D341Med (cell line): Measurements from ENCODE around the gene PSORS1C1.
"Not testable (repeated sequence)": the region's sequence is repeated elsewhere in the genome, so short reads cannot be mapped to it uniquely, and the experiment has no call there.

Experiments
- DNase-seq: peaks from one replicate; pipeline ENCODE4 v3.0.0; 2012; ENCODE audit warnings: low spot score

Gene PSORS1C1

GRCh38 chr6:31114541-31114878, at the start of gene PSORS1C1:
Gene PSORS1C1, plus strand, starts transcription at chr6:31114800. Its CDS starts 14,833 bp downstream, at chr6:31129633.
- DNase-seq, result no peak

- DNase-seq, result no peak
Measured at GRCh38 chr6:31065556-31065955, 49.0 kb upstream of the PSORS1C1 start.

GRCh38 chr6:31067028-31067427, 47.6 kb upstream of the PSORS1C1 start:
- not testable (repeated sequence) for DNase-seq

- not testable (repeated sequence) for DNase-seq
Measured at GRCh38 chr6:31067891-31068668, 46.5 kb upstream of the PSORS1C1 start.

- DNase-seq, result peak; percentile 86
Measured at GRCh38 chr6:31068669-31069340, 45.8 kb upstream of the PSORS1C1 start.

GRCh38 chr6:31070711-31071197, 43.8 kb upstream of the PSORS1C1 start:
- DNase-seq, result peak; percentile 69

GRCh38 chr6:31074401-31074800, 40.2 kb upstream of the PSORS1C1 start:
- DNase-seq, result no peak

- no peak for DNase-seq
Measured at GRCh38 chr6:31075528-31075927, 39.1 kb upstream of the PSORS1C1 start.

GRCh38 chr6:31076611-31077010, 38.0 kb upstream of the PSORS1C1 start:
- no peak for DNase-seq

GRCh38 chr6:31079656-31080261, 34.8 kb upstream of the PSORS1C1 start:
- peak; percentile 72 for DNase-seq

GRCh38 chr6:31081872-31082271, 32.7 kb upstream of the PSORS1C1 start:
- DNase-seq, result no peak

GRCh38 chr6:31083742-31084354, 30.8 kb upstream of the PSORS1C1 start:
- peak; percentile 80 for DNase-seq

- DNase-seq, result no peak
Measured at GRCh38 chr6:31086788-31087440, 27.7 kb upstream of the PSORS1C1 start.

- peak; percentile 81 for DNase-seq
Measured at GRCh38 chr6:31087494-31088089, 27.0 kb upstream of the PSORS1C1 start.

- no peak for DNase-seq
Measured at GRCh38 chr6:31090275-31090972, 24.2 kb upstream of the PSORS1C1 start.

GRCh38 chr6:31090973-31091364, 23.6 kb upstream of the PSORS1C1 start:
- DNase-seq, result no peak

- DNase-seq, result no peak
Measured at GRCh38 chr6:31091680-31092079, 22.9 kb upstream of the PSORS1C1 start.

- no peak for DNase-seq
Measured at GRCh38 chr6:31092238-31092637, 22.4 kb upstream of the PSORS1C1 start.

- no peak for DNase-seq
Measured at GRCh38 chr6:31092769-31093505, 21.7 kb upstream of the PSORS1C1 start.

- DNase-seq, result no peak
Measured at GRCh38 chr6:31094389-31094881, 20.2 kb upstream of the PSORS1C1 start.
